WTC11 (cell line): ENCODE data around the gene ZMIZ1. TPM values are rescaled to one million over a fixed set of nuclear protein-coding genes. Genes with fewer than 3 reads are reported as not detected.

ENCODE experiments used
- ATAC-seq: fragments of 200-7000 bp; cut with Tn5 transposase; 2 replicates; pipeline ENCODE4 v1.10.0; 2021; ENCODE audit warnings: mild to moderate bottlenecking, moderate library complexity
- CTCF ChIA-PET: fragments of 300-600 bp; sonication (Branson Sonifier 250); formaldehyde crosslinking; loops from one replicate; lab custom pipeline; 2021; ENCODE audit warnings: antibody characterized with exemption; lab: Charles Lee
- POLR2A ChIA-PET: fragments of 350-600 bp; sonication (Branson Sonifier 250); formaldehyde crosslinking; loops from one replicate; lab custom pipeline; 2021; ENCODE audit warnings: antibody characterized with exemption; lab: Charles Lee
- DNase-seq: peaks from one replicate; pipeline ENCODE4 v3.0.0; 2021; ENCODE audit warnings: low spot score
- H3K27ac Mint-ChIP-seq: 2 replicates; pipeline ENCODE4 v1.8.0; 2021; ENCODE audit warnings: mixed read lengths
- H3K27me3 Mint-ChIP-seq: 2 replicates; pipeline ENCODE4 v1.8.0; 2021; ENCODE audit warnings: low read depth, mild to moderate bottlenecking, moderate library complexity, mixed read lengths
- H3K36me3 Mint-ChIP-seq: 2 replicates; pipeline ENCODE4 v1.8.0; 2021; ENCODE audit warnings: mixed read lengths
- H3K4me1 Mint-ChIP-seq: 2 replicates; pipeline ENCODE4 v1.8.0; 2022; ENCODE audit warnings: mixed read lengths
- H3K4me3 Mint-ChIP-seq: 2 replicates; pipeline ENCODE4 v1.8.0; 2021; ENCODE audit warnings: mild to moderate bottlenecking, moderate library complexity, mixed read lengths
- H3K9me3 Mint-ChIP-seq: 2 replicates; pipeline ENCODE4 v1.8.0; 2021; ENCODE audit warnings: mixed read lengths
- CDX4 ChIP-seq: fragments of 250-450 bp; sonication (Bioruptor Pico); IDR thresholded peaks from 2 replicates; pipeline ENCODE4 v1.9.0; 2021; ENCODE audit warnings: moderate library complexity, mild to moderate bottlenecking, inconsistent platforms, borderline replicate concordance
- CREB1 ChIP-seq: sonication (generic); formaldehyde crosslinking; IDR thresholded peaks from 2 replicates; pipeline ENCODE4 v1.8.0; 2023; ENCODE audit warnings: mild to moderate bottlenecking, missing genetic modification reagents
- GABPB1 ChIP-seq: sonication (generic); formaldehyde crosslinking; IDR thresholded peaks from 2 replicates; pipeline ENCODE4 v1.8.1; 2023; ENCODE audit warnings: mild to moderate bottlenecking, missing genetic modification reagents
- GTF2I ChIP-seq: fragments of 250-450 bp; sonication (Bioruptor Pico); conservative IDR thresholded peaks from 2 replicates; pipeline ENCODE4 v1.4.0; 2021; ENCODE audit warnings: mild to moderate bottlenecking
- NFE2L1 ChIP-seq: sonication (generic); formaldehyde crosslinking; IDR thresholded peaks from 2 replicates; pipeline ENCODE4 v1.8.1; 2023; ENCODE audit warnings: missing genetic modification reagents
- NFYB ChIP-seq: sonication (generic); formaldehyde crosslinking; conservative IDR thresholded peaks from 2 replicates; pipeline ENCODE4 v1.8.0; 2022; ENCODE audit warnings: low read depth, missing genetic modification reagents
- RELA ChIP-seq: sonication (generic); formaldehyde crosslinking; IDR thresholded peaks from 2 replicates; pipeline ENCODE4 v1.8.1; 2022; ENCODE audit warnings: missing genetic modification reagents, mild to moderate bottlenecking, borderline replicate concordance
- STAT6 ChIP-seq: sonication (generic); formaldehyde crosslinking; conservative IDR thresholded peaks from 2 replicates; pipeline ENCODE4 v1.8.1; 2023; ENCODE audit warnings: mild to moderate bottlenecking, low read depth, missing genetic modification reagents, moderate library complexity
- TEAD4 ChIP-seq: sonication (generic); formaldehyde crosslinking; IDR thresholded peaks from 2 replicates; pipeline ENCODE4 v1.8.0; 2022; ENCODE audit warnings: mild to moderate bottlenecking, missing genetic modification reagents
- ZNF121 ChIP-seq: sonication (generic); formaldehyde crosslinking; IDR thresholded peaks from 2 replicates; pipeline ENCODE4 v1.8.0; 2023; ENCODE audit warnings: missing genetic modification reagents
- ZNF138 ChIP-seq: sonication (generic); formaldehyde crosslinking; conservative IDR thresholded peaks from 2 replicates; pipeline ENCODE4 v1.8.1; 2022; ENCODE audit warnings: mild to moderate bottlenecking, moderate library complexity, missing genetic modification reagents
- ZNF219 ChIP-seq: sonication (generic); formaldehyde crosslinking; IDR thresholded peaks from 2 replicates; pipeline ENCODE4 v1.8.0; 2023; ENCODE audit warnings: missing genetic modification reagents, mild to moderate bottlenecking, borderline replicate concordance
- ZNF281 ChIP-seq: sonication (generic); formaldehyde crosslinking; IDR thresholded peaks from 2 replicates; pipeline ENCODE4 v1.8.0; 2023; ENCODE audit warnings: mild to moderate bottlenecking, missing genetic modification reagents
- total RNA-seq: library from RNA; stranded (reverse); gene quantifications from 3 replicates; pipeline ENCODE4 v1.2.3, GENCODE V29; 2021
- TF ChIP-seq, protein P1 (sequence below): sonication (generic); formaldehyde crosslinking; IDR thresholded peaks from 2 replicates; pipeline ENCODE4 v1.8.1; 2023; ENCODE audit warnings: mild to moderate bottlenecking, missing genetic modification reagents, moderate library complexity
- TF ChIP-seq, protein P2 (sequence below): sonication (generic); formaldehyde crosslinking; IDR thresholded peaks from 2 replicates; pipeline ENCODE4 v1.8.1; 2023; ENCODE audit warnings: mild to moderate bottlenecking, missing genetic modification reagents

Gene ZMIZ1
- total RNA-seq, 1 experiment from 2014 or later: 44.4 TPM

DNA sequence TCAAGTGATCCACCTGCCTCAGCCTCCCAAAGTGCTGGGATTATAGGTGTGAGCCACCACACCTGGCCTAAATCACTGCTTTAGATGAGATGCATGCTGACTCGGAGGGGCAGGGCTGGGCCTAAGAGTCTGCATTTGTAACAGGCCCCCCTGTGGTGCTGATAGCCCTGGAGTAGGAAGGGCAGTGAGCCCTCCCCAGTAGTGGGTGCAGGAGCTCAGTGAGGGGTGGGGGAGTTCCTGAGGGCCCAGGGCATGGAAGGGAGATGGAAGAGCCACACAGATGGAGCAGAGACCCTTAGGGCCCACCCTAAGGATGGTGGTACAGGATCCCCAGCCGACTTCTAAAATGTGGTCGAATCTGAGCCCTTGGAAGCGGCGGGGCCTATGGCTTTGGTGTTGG lies 146.8 kb downstream of the ZMIZ1 start:
- Mint-ChIP-seq H3K27me3 (no peaks in the 10 kb centered on the region), H3K4me1 (peaks cover 4% of the 10 kb centered on the region), H3K9me3 (no peaks in the 10 kb centered on the region), H3K36me3 (peaks cover 11% of the 10 kb centered on the region; the same call in 1 of the 2 replicates), H3K27ac (no peak overlapping the region), H3K4me3 (no peak overlapping the region)
- POLR2A ChIA-PET: no interaction called here
- DNase-seq (no peak), ATAC-seq (no peak)
- TF ChIP-seq NFE2L1 (CRISPR knock-in tag): no peak
- no peak for TF ChIP-seq STAT6 (CRISPR knock-in tag)
- CTCF ChIA-PET: no interaction called here

GRCh38 chr10:79219322-79219957 lies 150.7 kb downstream of the ZMIZ1 start:
- H3K36me3 Mint-ChIP-seq: peaks cover 11% of the 10 kb centered on the region; the same call in 1 of the 2 replicates
- H3K4me1 Mint-ChIP-seq: peaks cover 36% of the 10 kb centered on the region
- H3K27me3 Mint-ChIP-seq: no peaks in the 10 kb centered on the region
- TF ChIP-seq RELA (CRISPR knock-in tag) (no peak), STAT6 (CRISPR knock-in tag) (no peak), GTF2I (peak; percentile 54; the same call in 1 of the 2 replicates)
- ChIA-PET CTCF (interaction anchor here (1.5 kb wide), 1 partner anchor 17 kb away, joined by 3 read pairs; no protein-coding TSS in a partner anchor), POLR2A (interaction anchor here (0.7 kb wide), 1 partner anchor 788 kb away, joined by 3 read pairs; no protein-coding TSS in a partner anchor)
- ATAC-seq: no peak
- no peak overlapping the region for H3K4me3 Mint-ChIP-seq
- H3K9me3 Mint-ChIP-seq: no peaks in the 10 kb centered on the region
- H3K27ac Mint-ChIP-seq: no peak overlapping the region
- no peak for DNase-seq

DNA sequence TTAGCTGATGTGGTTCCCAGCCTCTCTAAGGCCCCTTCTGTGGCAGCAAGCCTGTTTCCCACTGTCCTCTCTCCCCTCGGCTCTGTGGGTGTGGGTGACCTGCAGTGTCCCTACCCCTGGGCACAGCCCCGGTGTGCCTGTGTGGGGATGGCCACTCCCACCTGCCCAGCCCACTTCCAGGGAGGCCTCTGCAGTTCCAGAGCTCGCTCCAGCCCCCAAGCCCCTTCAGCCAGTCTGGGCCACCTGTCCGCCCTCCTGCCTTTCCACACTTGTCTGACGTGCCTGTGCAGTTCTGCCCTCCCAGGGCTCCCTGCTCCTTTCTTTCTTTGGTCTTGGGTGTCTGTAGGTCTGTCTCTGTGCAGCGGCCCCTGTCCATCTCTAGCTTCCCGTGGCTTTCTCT lies 151.5 kb downstream of the ZMIZ1 start:
- peak overlapping the region; percentile 20; the same call in 1 of the 2 replicates for H3K27ac Mint-ChIP-seq
- ATAC-seq (peak; percentile 16), DNase-seq (no peak)
- H3K36me3 Mint-ChIP-seq: peaks cover 11% of the 10 kb centered on the region; the same call in 1 of the 2 replicates
- ChIA-PET CTCF (interaction anchor here (1.1 to 1.8 kb wide), 3 partner anchors 18 to 421 kb away, joined by 3 to 6 read pairs (median 4); no protein-coding TSS in a partner anchor), POLR2A (interaction anchor here (0.5 to 1.2 kb wide), 3 partner anchors 10 to 22 kb away, joined by 3 read pairs; no protein-coding TSS in a partner anchor)
- no peaks in the 10 kb centered on the region for H3K27me3 Mint-ChIP-seq
- peaks cover 40% of the 10 kb centered on the region for H3K4me1 Mint-ChIP-seq
- H3K4me3 Mint-ChIP-seq: no peak overlapping the region
- no peaks in the 10 kb centered on the region for H3K9me3 Mint-ChIP-seq
- TF ChIP-seq TEAD4 (no peak), ZNF121 (CRISPR knock-in tag) (no peak), CREB1 (CRISPR knock-in tag) (no peak), ZNF138 (no peak), CDX4 (no peak), ZNF281 (CRISPR knock-in tag) (no peak), STAT6 (CRISPR knock-in tag) (no peak), GABPB1 (CRISPR knock-in tag) (no peak), ZNF219 (CRISPR knock-in tag) (no peak), NFYB (no peak)
- TF ChIP-seq, protein P1, sequence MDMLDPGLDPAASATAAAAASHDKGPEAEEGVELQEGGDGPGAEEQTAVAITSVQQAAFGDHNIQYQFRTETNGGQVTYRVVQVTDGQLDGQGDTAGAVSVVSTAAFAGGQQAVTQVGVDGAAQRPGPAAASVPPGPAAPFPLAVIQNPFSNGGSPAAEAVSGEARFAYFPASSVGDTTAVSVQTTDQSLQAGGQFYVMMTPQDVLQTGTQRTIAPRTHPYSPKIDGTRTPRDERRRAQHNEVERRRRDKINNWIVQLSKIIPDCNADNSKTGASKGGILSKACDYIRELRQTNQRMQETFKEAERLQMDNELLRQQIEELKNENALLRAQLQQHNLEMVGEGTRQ (CRISPR knock-in tag): no peak
- TF ChIP-seq, protein P2, sequence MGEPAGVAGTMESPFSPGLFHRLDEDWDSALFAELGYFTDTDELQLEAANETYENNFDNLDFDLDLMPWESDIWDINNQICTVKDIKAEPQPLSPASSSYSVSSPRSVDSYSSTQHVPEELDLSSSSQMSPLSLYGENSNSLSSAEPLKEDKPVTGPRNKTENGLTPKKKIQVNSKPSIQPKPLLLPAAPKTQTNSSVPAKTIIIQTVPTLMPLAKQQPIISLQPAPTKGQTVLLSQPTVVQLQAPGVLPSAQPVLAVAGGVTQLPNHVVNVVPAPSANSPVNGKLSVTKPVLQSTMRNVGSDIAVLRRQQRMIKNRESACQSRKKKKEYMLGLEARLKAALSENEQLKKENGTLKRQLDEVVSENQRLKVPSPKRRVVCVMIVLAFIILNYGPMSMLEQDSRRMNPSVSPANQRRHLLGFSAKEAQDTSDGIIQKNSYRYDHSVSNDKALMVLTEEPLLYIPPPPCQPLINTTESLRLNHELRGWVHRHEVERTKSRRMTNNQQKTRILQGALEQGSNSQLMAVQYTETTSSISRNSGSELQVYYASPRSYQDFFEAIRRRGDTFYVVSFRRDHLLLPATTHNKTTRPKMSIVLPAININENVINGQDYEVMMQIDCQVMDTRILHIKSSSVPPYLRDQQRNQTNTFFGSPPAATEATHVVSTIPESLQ: no peak
